Neural progenitor cell (in vitro differentiated cells): Measurements from ENCODE around the gene ENDOU. TPM values are rescaled to one million over a fixed set of nuclear protein-coding genes. Genes with fewer than 3 reads are reported as not detected.

Experiments
- DNase-seq: peaks from one replicate; pipeline ENCODE4 v3.0.0-alpha.2; 2016; ENCODE audit warnings: low spot score
- H2AFZ ChIP-seq: fragments of 200-600 bp; sonication (generic); replicated peaks from 2 replicates; pipeline ENCODE4 v1.6.1; 2016; ENCODE audit warnings: antibody characterized with exemption
- H3F3A ChIP-seq: fragments of 200-600 bp; sonication (generic); 2 replicates; pipeline ENCODE4 v1.6.1; 2016; ENCODE audit warnings: antibody characterized with exemption, low read depth
- H3K27ac ChIP-seq: fragments of 200-600 bp; sonication (generic); 2 replicates; pipeline ENCODE4 v1.5.1; 2016; ENCODE audit warnings: mild to moderate bottlenecking
- H3K27me3 ChIP-seq: fragments of 200-600 bp; sonication (generic); 2 replicates; pipeline ENCODE4 v1.6.1; 2016; ENCODE audit warnings: mild to moderate bottlenecking, moderate library complexity
- H3K36me3 ChIP-seq: fragments of 200-600 bp; sonication (generic); 2 replicates; pipeline ENCODE4 v1.5.1; 2016
- H3K4me1 ChIP-seq: fragments of 200-600 bp; sonication (generic); 2 replicates; pipeline ENCODE4 v1.6.1; 2016; ENCODE audit warnings: mixed run types
- H3K4me2 ChIP-seq: fragments of 200-600 bp; sonication (generic); 2 replicates; pipeline ENCODE4 v1.6.1; 2016
- H3K4me3 ChIP-seq: fragments of 200-600 bp; sonication (generic); 2 replicates; pipeline ENCODE4 v1.5.1; 2016
- H3K79me2 ChIP-seq: fragments of 200-600 bp; sonication (generic); 2 replicates; pipeline ENCODE4 v1.6.1; 2016; ENCODE audit warnings: low read depth
- H3K9ac ChIP-seq: fragments of 200-600 bp; sonication (generic); 2 replicates; pipeline ENCODE4 v1.6.1; 2016
- H3K9me3 ChIP-seq: fragments of 200-600 bp; sonication (generic); 2 replicates; pipeline ENCODE4 v1.5.1; 2016; ENCODE audit warnings: low read depth
- H4K20me1 ChIP-seq: fragments of 200-600 bp; sonication (generic); 2 replicates; pipeline ENCODE4 v1.6.1; 2016; ENCODE audit warnings: low read depth
- H3K27ac Mint-ChIP-seq: 3 replicates; pipeline ENCODE4 v1.8.0; 2021; ENCODE audit warnings: mixed read lengths
- H3K27me3 Mint-ChIP-seq: 2 replicates; pipeline ENCODE4 v1.8.0; 2022; ENCODE audit warnings: low read depth, mild to moderate bottlenecking, inconsistent platforms, moderate library complexity, mixed read lengths; ENCODE audit not compliant: insufficient read depth
- H3K36me3 Mint-ChIP-seq: 3 replicates; pipeline ENCODE4 v1.8.0; 2021; ENCODE audit warnings: mixed read lengths
- H3K4me1 Mint-ChIP-seq: 3 replicates; pipeline ENCODE4 v1.8.0; 2021; ENCODE audit warnings: mixed read lengths
- H3K4me3 Mint-ChIP-seq: 3 replicates; pipeline ENCODE4 v1.8.0; 2021; ENCODE audit warnings: mild to moderate bottlenecking, moderate library complexity, mixed read lengths
- H3K9me3 Mint-ChIP-seq: 3 replicates; pipeline ENCODE4 v1.8.0; 2020; ENCODE audit warnings: mixed read lengths
- CTCF ChIP-seq: fragments of 200-600 bp; sonication (generic); IDR thresholded peaks from 2 replicates; pipeline ENCODE4 v1.5.1; 2017; ENCODE audit warnings: antibody characterized with exemption, mild to moderate bottlenecking
- EZH2 ChIP-seq: fragments of 200-600 bp; sonication (generic); IDR thresholded peaks from 2 replicates; pipeline ENCODE4 v1.6.1; 2017; ENCODE audit warnings: antibody characterized with exemption, mild to moderate bottlenecking, moderate library complexity
- EZH2phosphoT487 ChIP-seq: fragments of 200-600 bp; sonication (generic); IDR thresholded peaks from 2 replicates; pipeline ENCODE4 v1.6.1; 2017; ENCODE audit warnings: antibody characterized with exemption
- total RNA-seq: library from RNA; depleted of rRNA; stranded (reverse); fragments of >200 nt; gene quantifications from 2 replicates; pipeline ENCODE4 v1.2.3, GENCODE V29; 2015; ENCODE audit warnings: low replicate concordance

The ENDOU gene
- total RNA-seq, 1 donor from 2014 or later: not detected

GRCh38 chr12:47711448-47711847 lies 13.8 kb downstream of the ENDOU start:
- Histone ChIP-seq H3K9ac (no peak overlapping the region), H3K79me2 (peaks cover 2% of the 10 kb centered on the region), H2AFZ (no peak overlapping the region), H3K4me3 (no peak overlapping the region), H3K27ac (no peak overlapping the region), H3K36me3 (no peaks in the 10 kb centered on the region), H3K4me1 (peaks cover 2% of the 10 kb centered on the region), H3K9me3 (no peaks in the 10 kb centered on the region), H4K20me1 (no peaks in the 10 kb centered on the region), H3F3A (no peaks in the 10 kb centered on the region), H3K27me3 (no peaks in the 10 kb centered on the region), H3K4me2 (no peak overlapping the region)
- Mint-ChIP-seq H3K27me3 (no peaks in the 10 kb centered on the region), H3K36me3 (no peaks in the 10 kb centered on the region), H3K27ac (no peak overlapping the region), H3K4me1 (peaks cover 10% of the 10 kb centered on the region), H3K9me3 (no peaks in the 10 kb centered on the region), H3K4me3 (no peak overlapping the region)
- DNase-seq: no peak
- TF ChIP-seq EZH2 (no peak), CTCF (no peak), EZH2phosphoT487 (no peak)

- Histone ChIP-seq H3K27me3 (no peaks in the 10 kb centered on the region), H4K20me1 (no peaks in the 10 kb centered on the region), H3K36me3 (no peaks in the 10 kb centered on the region), H3K27ac (no peak overlapping the region), H3K9ac (no peak overlapping the region), H3F3A (peaks cover 2% of the 10 kb centered on the region), H3K4me2 (no peak overlapping the region), H3K79me2 (peaks cover 9% of the 10 kb centered on the region), H3K4me3 (no peak overlapping the region), H3K4me1 (peaks cover 4% of the 10 kb centered on the region), H2AFZ (no peak overlapping the region), H3K9me3 (no peaks in the 10 kb centered on the region)
- no peaks in the 10 kb centered on the region for H3K9me3 Mint-ChIP-seq
- no peaks in the 10 kb centered on the region for H3K27me3 Mint-ChIP-seq
- H3K36me3 Mint-ChIP-seq: no peaks in the 10 kb centered on the region
- no peak overlapping the region for H3K4me3 Mint-ChIP-seq
- H3K27ac Mint-ChIP-seq: no peak overlapping the region
- TF ChIP-seq EZH2phosphoT487 (no peak), EZH2 (no peak), CTCF (no peak)
- peaks cover 14% of the 10 kb centered on the region for H3K4me1 Mint-ChIP-seq
- DNase-seq: no peak
These were observed 15.0 kb downstream of the ENDOU start for GRCh38 chr12:47710278-47710677.

DNA sequence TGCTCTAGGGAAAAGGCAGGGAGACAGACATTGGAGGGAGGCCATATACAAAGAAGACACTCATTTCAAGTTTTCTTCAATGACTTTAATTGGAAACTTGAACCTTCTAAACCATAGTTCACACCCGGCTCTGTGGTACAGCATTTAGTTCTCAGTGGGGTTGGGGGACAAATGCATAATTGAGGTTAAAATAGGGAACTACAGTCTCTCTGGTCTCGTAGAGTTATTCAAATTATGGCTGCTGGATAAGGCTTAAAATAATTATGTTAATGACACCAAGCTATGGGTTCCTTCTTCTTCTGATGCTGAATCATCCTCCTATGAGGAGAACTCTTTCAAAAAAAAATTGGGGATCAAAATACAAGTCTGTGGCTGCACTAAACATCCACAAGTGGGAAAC lies 15.6 kb downstream of the ENDOU start:
- Histone ChIP-seq H3F3A (peaks cover 4% of the 10 kb centered on the region), H4K20me1 (no peaks in the 10 kb centered on the region), H3K27me3 (no peaks in the 10 kb centered on the region), H3K4me3 (no peak overlapping the region), H3K4me1 (peaks cover 4% of the 10 kb centered on the region), H3K9me3 (no peaks in the 10 kb centered on the region), H3K4me2 (no peak overlapping the region), H2AFZ (no peak overlapping the region), H3K9ac (no peak overlapping the region), H3K27ac (no peak overlapping the region), H3K36me3 (no peaks in the 10 kb centered on the region), H3K79me2 (peaks cover 15% of the 10 kb centered on the region)
- Mint-ChIP-seq H3K36me3 (no peaks in the 10 kb centered on the region), H3K4me3 (no peak overlapping the region), H3K27ac (no peak overlapping the region), H3K9me3 (no peaks in the 10 kb centered on the region), H3K4me1 (peaks cover 15% of the 10 kb centered on the region), H3K27me3 (no peaks in the 10 kb centered on the region)
- TF ChIP-seq EZH2phosphoT487 (no peak), EZH2 (no peak), CTCF (no peak)
- DNase-seq: no peak
